OCI-LY1 (cell line): ENCODE results near the gene PYGM.

Source experiments
- H2AFZ ChIP-seq: fragments of 200-600 bp; sonication (generic), shearing (Covaris generic); 2 replicates; pipeline ENCODE4 v1.6.0; 2014; ENCODE audit warnings: antibody characterized with exemption, mild to moderate bottlenecking, low read length
- H3F3A ChIP-seq: fragments of 200-600 bp; sonication (generic), shearing (Covaris generic); 2 replicates; pipeline ENCODE4 v1.6.0; 2014; ENCODE audit warnings: mild to moderate bottlenecking, antibody characterized with exemption, low read length, moderate library complexity; ENCODE audit not compliant: insufficient read depth
- H3K27ac ChIP-seq: fragments of 200-600 bp; sonication (generic); 2 replicates; pipeline ENCODE4 v1.5.1; 2014; ENCODE audit warnings: low read length, mixed run types, mild to moderate bottlenecking, low read depth; ENCODE audit not compliant: poor library complexity, severe bottlenecking
- H3K27me3 ChIP-seq: fragments of 200-600 bp; sonication (generic); 2 replicates; pipeline ENCODE4 v1.6.0; 2014; ENCODE audit warnings: antibody characterized with exemption, mild to moderate bottlenecking, low read length, moderate library complexity; ENCODE audit not compliant: insufficient read depth
- H3K36me3 ChIP-seq: fragments of 200-600 bp; sonication (generic); 2 replicates; pipeline ENCODE4 v1.6.1; 2014; ENCODE audit warnings: mild to moderate bottlenecking, antibody characterized with exemption, low read length, moderate library complexity, mixed read lengths; ENCODE audit not compliant: insufficient read depth
- H3K4me1 ChIP-seq: fragments of 200-600 bp; sonication (generic); 2 replicates; pipeline ENCODE4 v1.5.1; 2014; ENCODE audit warnings: mild to moderate bottlenecking, low read length, moderate library complexity; ENCODE audit not compliant: insufficient read depth, severe bottlenecking
- H3K4me2 ChIP-seq: fragments of 200-600 bp; sonication (generic), shearing (Covaris generic); 2 replicates; pipeline ENCODE4 v1.6.1; 2014; ENCODE audit warnings: low read length
- H3K4me3 ChIP-seq: fragments of 200-600 bp; sonication (generic); 2 replicates; pipeline ENCODE4 v1.5.1; 2014; ENCODE audit warnings: low read length, low read depth, mild to moderate bottlenecking, mixed read lengths; ENCODE audit not compliant: poor library complexity, severe bottlenecking
- H3K79me2 ChIP-seq: fragments of 200-600 bp; shearing (Covaris generic); 2 replicates; pipeline ENCODE4 v1.6.1; 2016; ENCODE audit warnings: mixed run types, low read length, mixed read lengths; ENCODE audit not compliant: insufficient read depth
- H3K9ac ChIP-seq: fragments of 200-600 bp; sonication (generic), shearing (Covaris generic); 2 replicates; pipeline ENCODE4 v1.6.1; 2014; ENCODE audit warnings: mild to moderate bottlenecking, low read length, mixed read lengths
- H3K9me2 ChIP-seq: fragments of 200-600 bp; sonication (generic), shearing (Covaris generic); 2 replicates; pipeline ENCODE4 v1.6.1; 2014; ENCODE audit warnings: low read depth, mild to moderate bottlenecking, low read length, mixed read lengths
- H3K9me3 ChIP-seq: fragments of 200-600 bp; shearing (Covaris generic); 2 replicates; pipeline ENCODE4 v1.6.1; 2014; ENCODE audit warnings: low read length, mixed read lengths
- H4K20me1 ChIP-seq: fragments of 200-600 bp; sonication (generic), shearing (Covaris generic); 2 replicates; pipeline ENCODE4 v1.6.0; 2016; ENCODE audit warnings: mild to moderate bottlenecking, low read length; ENCODE audit not compliant: insufficient read depth
- EZH2 ChIP-seq: fragments of 200-600 bp; sonication (generic), shearing (Covaris generic); IDR thresholded peaks from 2 replicates; pipeline ENCODE4 v1.8.0; 2017; ENCODE audit warnings: borderline replicate concordance, mixed run types, mild to moderate bottlenecking, antibody characterized with exemption, low read length, moderate library complexity, mixed read lengths
- TF ChIP-seq, protein P1 (sequence below): fragments of 200-600 bp; sonication (generic), shearing (Covaris generic); IDR thresholded peaks from 2 replicates; pipeline ENCODE4 v1.5.1; 2017; ENCODE audit warnings: mild to moderate bottlenecking, antibody characterized with exemption, low read length, moderate library complexity, mixed read lengths

Gene PYGM

GRCh38 chr11:64799623-64800302 lies 40.0 kb upstream of the PYGM start:
- no peaks in the 10 kb centered on the region for H3K79me2 ChIP-seq
- H3K9me3 ChIP-seq: no peaks in the 10 kb centered on the region
- H3K4me2 ChIP-seq: peak overlapping the region; percentile 97
- H3K9me2 ChIP-seq: no peaks in the 10 kb centered on the region
- H3K9ac ChIP-seq: peak overlapping the region; percentile 0; the same call in 1 of the 2 replicates
- H3K27ac ChIP-seq: peak overlapping the region; percentile 93
- TF ChIP-seq, protein P1, sequence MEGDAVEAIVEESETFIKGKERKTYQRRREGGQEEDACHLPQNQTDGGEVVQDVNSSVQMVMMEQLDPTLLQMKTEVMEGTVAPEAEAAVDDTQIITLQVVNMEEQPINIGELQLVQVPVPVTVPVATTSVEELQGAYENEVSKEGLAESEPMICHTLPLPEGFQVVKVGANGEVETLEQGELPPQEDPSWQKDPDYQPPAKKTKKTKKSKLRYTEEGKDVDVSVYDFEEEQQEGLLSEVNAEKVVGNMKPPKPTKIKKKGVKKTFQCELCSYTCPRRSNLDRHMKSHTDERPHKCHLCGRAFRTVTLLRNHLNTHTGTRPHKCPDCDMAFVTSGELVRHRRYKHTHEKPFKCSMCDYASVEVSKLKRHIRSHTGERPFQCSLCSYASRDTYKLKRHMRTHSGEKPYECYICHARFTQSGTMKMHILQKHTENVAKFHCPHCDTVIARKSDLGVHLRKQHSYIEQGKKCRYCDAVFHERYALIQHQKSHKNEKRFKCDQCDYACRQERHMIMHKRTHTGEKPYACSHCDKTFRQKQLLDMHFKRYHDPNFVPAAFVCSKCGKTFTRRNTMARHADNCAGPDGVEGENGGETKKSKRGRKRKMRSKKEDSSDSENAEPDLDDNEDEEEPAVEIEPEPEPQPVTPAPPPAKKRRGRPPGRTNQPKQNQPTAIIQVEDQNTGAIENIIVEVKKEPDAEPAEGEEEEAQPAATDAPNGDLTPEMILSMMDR: no peak
- no peak for TF ChIP-seq EZH2
- no peaks in the 10 kb centered on the region for H3K27me3 ChIP-seq
- no peaks in the 10 kb centered on the region for H3F3A ChIP-seq
- peaks cover 50% of the 10 kb centered on the region for H3K36me3 ChIP-seq
- H3K4me3 ChIP-seq: peak overlapping the region; percentile 66
- no peak overlapping the region for H2AFZ ChIP-seq
- H3K4me1 ChIP-seq: peaks cover 48% of the 10 kb centered on the region
- H4K20me1 ChIP-seq: no peaks in the 10 kb centered on the region

- no peak overlapping the region; the same call in 1 of the 2 replicates for H3K9ac ChIP-seq
- peak overlapping the region; percentile 97 for H3K4me2 ChIP-seq
- H3K27ac ChIP-seq: peak overlapping the region; percentile 93
These were observed 39.5 kb upstream of the PYGM start for GRCh38 chr11:64799256-64799622.

GRCh38 chr11:64796757-64797541 lies 37.2 kb upstream of the PYGM start:
- no peak overlapping the region for H3K9ac ChIP-seq
- H3K4me1 ChIP-seq: peaks cover 28% of the 10 kb centered on the region
- H3K27ac ChIP-seq: no peak overlapping the region
- no peaks in the 10 kb centered on the region for H3K27me3 ChIP-seq
- H3K4me3 ChIP-seq: no peak overlapping the region
- TF ChIP-seq EZH2: no peak
- TF ChIP-seq, protein P1: no peak
- H3K79me2 ChIP-seq: no peaks in the 10 kb centered on the region
- no peak overlapping the region for H2AFZ ChIP-seq
- H4K20me1 ChIP-seq: no peaks in the 10 kb centered on the region
- no peaks in the 10 kb centered on the region for H3K9me2 ChIP-seq
- H3K4me2 ChIP-seq: no peak overlapping the region
- no peaks in the 10 kb centered on the region for H3F3A ChIP-seq
- peaks cover 53% of the 10 kb centered on the region for H3K36me3 ChIP-seq
- H3K9me3 ChIP-seq: no peaks in the 10 kb centered on the region

More at GRCh38 chr11:64799256-64799622, 39.5 kb upstream of the PYGM start:
- Histone ChIP-seq H3K4me3 (no peak overlapping the region), H3K79me2 (no peaks in the 10 kb centered on the region), H3F3A (no peaks in the 10 kb centered on the region), H2AFZ (no peak overlapping the region), H3K9me3 (no peaks in the 10 kb centered on the region), H3K4me1 (peaks cover 45% of the 10 kb centered on the region), H3K36me3 (peaks cover 48% of the 10 kb centered on the region), H3K9me2 (no peaks in the 10 kb centered on the region), H3K27me3 (no peaks in the 10 kb centered on the region), H4K20me1 (no peaks in the 10 kb centered on the region)
- TF ChIP-seq, protein P1: no peak
- TF ChIP-seq EZH2: no peak
